NB4 (cell line): Measurements from ENCODE around the gene INVS.

Source experiments
- CTCF ChIP-seq: IDR thresholded peaks from one replicate; pipeline ENCODE4 v1.5.1; 2012; ENCODE audit warnings: low read depth, low read length
- MAX ChIP-seq: IDR thresholded peaks from 2 replicates; pipeline ENCODE4 v1.6.1; 2011; ENCODE audit warnings: low read depth, low read length
- MYC ChIP-seq: IDR thresholded peaks from 2 replicates; pipeline ENCODE4 v1.6.1; 2011; ENCODE audit warnings: low read depth, low read length
- POLR2A ChIP-seq: IDR thresholded peaks from 2 replicates; pipeline ENCODE4 v1.6.1; 2011; ENCODE audit warnings: mild to moderate bottlenecking; ENCODE audit not compliant: insufficient read length; ENCODE audit errors: extremely low read depth

GRCh38 chr9:100167176-100167575 lies 68.1 kb downstream of the INVS start:
- TF ChIP-seq CTCF (no peak), POLR2A (no peak), MYC (no peak), MAX (no peak)
